HG02885 (cell line): ENCODE results near the gene STKLD1.
"Not testable (repeated sequence)": the region's sequence is repeated elsewhere in the genome, so short reads cannot be mapped to it uniquely, and the experiment has no call there.

Source experiments
- ATAC-seq: cut with Tn5 transposase; IDR thresholded peaks from one replicate; pipeline ENCODE4 v1.9.1; 2021; ENCODE audit warnings: mild to moderate bottlenecking; ENCODE audit not compliant: unreplicated experiment, poor library complexity

STKLD1 gene

GRCh38 chr9:133360400-133361393, 15.5 kb upstream of the STKLD1 start:
- ATAC-seq, result no peak

- no peak for ATAC-seq
Observed at GRCh38 chr9:133361507-133362092, 14.6 kb upstream of the STKLD1 start.

GRCh38 chr9:133362359-133363044, 13.7 kb upstream of the STKLD1 start:
- no peak for ATAC-seq

GRCh38 chr9:133366435-133366834, 9.7 kb upstream of the STKLD1 start:
- ATAC-seq, result no peak

- no peak for ATAC-seq
Observed at GRCh38 chr9:133367221-133367620, 8.9 kb upstream of the STKLD1 start.

GRCh38 chr9:133367778-133368177, 8.4 kb upstream of the STKLD1 start:
- ATAC-seq, result no peak

GRCh38 chr9:133368249-133368881, 7.8 kb upstream of the STKLD1 start:
- ATAC-seq, result no peak

GRCh38 chr9:133369422-133369821, 6.7 kb upstream of the STKLD1 start:
- ATAC-seq, result no peak

- ATAC-seq, result no peak
Observed at GRCh38 chr9:133369933-133370332, 6.2 kb upstream of the STKLD1 start.

- no peak for ATAC-seq
Observed at GRCh38 chr9:133370685-133371084, 5.5 kb upstream of the STKLD1 start.

- no peak for ATAC-seq
Observed at GRCh38 chr9:133371261-133371711, 4.9 kb upstream of the STKLD1 start.

- no peak for ATAC-seq
Observed at GRCh38 chr9:133372144-133372543, 4.0 kb upstream of the STKLD1 start.

- ATAC-seq, result no peak
Observed at GRCh38 chr9:133374612-133375115, 1.5 kb upstream of the STKLD1 start.

GRCh38 chr9:133375116-133375723, 946 bp upstream of the STKLD1 start:
- peak; percentile 19 for ATAC-seq

- not testable (repeated sequence) for ATAC-seq
Observed at GRCh38 chr9:133377280-133377679, 1.1 kb downstream of the STKLD1 start.

GRCh38 chr9:133377721-133378216, 1.6 kb downstream of the STKLD1 start:
- no peak for ATAC-seq

- no peak for ATAC-seq
Observed at GRCh38 chr9:133378408-133378962, 2.3 kb downstream of the STKLD1 start.

GRCh38 chr9:133379153-133380086, 3.3 kb downstream of the STKLD1 start:
- ATAC-seq, result no peak
